ENCODE data around the gene SDHA.
"Not testable (repeated sequence)": the region's sequence is repeated elsewhere in the genome, so short reads cannot be mapped to it uniquely, and the experiment has no call there.

DNA sequence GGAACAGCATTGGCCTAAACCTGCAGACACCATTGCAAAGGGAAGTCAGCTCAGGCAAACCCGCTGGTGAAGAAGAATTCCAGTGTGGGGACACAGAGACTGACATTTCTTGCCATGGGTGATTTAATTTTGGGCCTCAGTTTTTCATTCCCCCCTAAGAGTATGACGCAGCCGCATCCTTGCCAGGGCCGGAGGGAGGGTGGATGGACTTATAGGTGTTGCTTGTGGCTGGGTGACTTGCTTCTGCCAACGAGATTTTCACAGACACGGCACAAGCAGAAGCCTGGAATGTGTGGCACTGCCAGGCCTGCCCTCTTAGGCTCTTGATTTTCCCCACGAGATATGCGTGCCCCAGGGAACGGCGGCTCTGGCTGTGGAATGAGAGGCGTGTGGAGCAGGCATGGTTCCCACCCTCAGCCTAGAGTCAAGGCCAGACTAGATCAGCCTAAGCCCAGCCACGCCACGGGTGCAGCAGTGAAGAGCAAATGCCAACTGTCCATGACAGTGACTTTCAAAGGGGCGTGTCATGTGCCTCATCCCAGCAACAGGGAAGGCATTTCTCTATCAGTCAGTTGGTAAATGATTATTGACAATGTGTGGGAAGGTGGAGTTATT lies 61.0 kb downstream of the SDHA start:
- TF ChIP-seq, protein P1, sequence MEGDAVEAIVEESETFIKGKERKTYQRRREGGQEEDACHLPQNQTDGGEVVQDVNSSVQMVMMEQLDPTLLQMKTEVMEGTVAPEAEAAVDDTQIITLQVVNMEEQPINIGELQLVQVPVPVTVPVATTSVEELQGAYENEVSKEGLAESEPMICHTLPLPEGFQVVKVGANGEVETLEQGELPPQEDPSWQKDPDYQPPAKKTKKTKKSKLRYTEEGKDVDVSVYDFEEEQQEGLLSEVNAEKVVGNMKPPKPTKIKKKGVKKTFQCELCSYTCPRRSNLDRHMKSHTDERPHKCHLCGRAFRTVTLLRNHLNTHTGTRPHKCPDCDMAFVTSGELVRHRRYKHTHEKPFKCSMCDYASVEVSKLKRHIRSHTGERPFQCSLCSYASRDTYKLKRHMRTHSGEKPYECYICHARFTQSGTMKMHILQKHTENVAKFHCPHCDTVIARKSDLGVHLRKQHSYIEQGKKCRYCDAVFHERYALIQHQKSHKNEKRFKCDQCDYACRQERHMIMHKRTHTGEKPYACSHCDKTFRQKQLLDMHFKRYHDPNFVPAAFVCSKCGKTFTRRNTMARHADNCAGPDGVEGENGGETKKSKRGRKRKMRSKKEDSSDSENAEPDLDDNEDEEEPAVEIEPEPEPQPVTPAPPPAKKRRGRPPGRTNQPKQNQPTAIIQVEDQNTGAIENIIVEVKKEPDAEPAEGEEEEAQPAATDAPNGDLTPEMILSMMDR (IDR thresholded peaks at IDR 0.05 in 2 of 3, conservative IDR thresholded peaks at IDR 0.05 in 1 of 3; ENCODE audit: borderline replicate concordance in 1 of 3, insufficient read depth in 1 of 3, low read depth in 2 of 3, low read length in 2 of 3) = not testable (repeated sequence)
- TF ChIP-seq POLR2A (IDR thresholded peaks at IDR 0.05; ENCODE audit: borderline replicate concordance, extremely low read depth, insufficient read depth, insufficient read length) = not testable (repeated sequence)

Measured in HCT116 (cell line).